Endothelial cell of umbilical vein (primary cell): Measurements from ENCODE around the gene MRTFA. TPM values are rescaled to one million over a fixed set of nuclear protein-coding genes. Genes with fewer than 3 reads are reported as not detected.

Experiments
- BruUV-seq: library from RNA; stranded (reverse); fragments of 400-500 nt; replicated peaks from 2 replicates; lab custom pipeline; 2021; lab: Mats Ljungman, UMichigan
- CTCF ChIA-PET: fragments of 300-600, 350-600 bp; sonication (Branson Sonifier 250); formaldehyde crosslinking; loops from one replicate; lab custom pipeline; 2021; ENCODE audit warnings: antibody characterized with exemption, inconsistent platforms; lab: Charles Lee
- POLR2A ChIA-PET: fragments of 300-600, 350-600 bp; sonication (Branson Sonifier 250); formaldehyde crosslinking; loops from one replicate; lab custom pipeline; 2021; ENCODE audit warnings: antibody characterized with exemption, inconsistent platforms; lab: Charles Lee
- DNase-seq: peaks from one replicate; pipeline ENCODE4 v3.0.0-alpha.2; 2011; ENCODE audit warnings: low read depth, low spot score
- FAIRE-seq: peaks from 2 replicates; lab custom pipeline; 2011; peaks lifted over from hg19 to GRCh38; lab: Jason Lieb, UNC
- H2AFZ ChIP-seq: 2 replicates; pipeline ENCODE4 v1.6.0; 2012; ENCODE audit warnings: low read depth, low read length, control low read depth, inconsistent platforms
- H3K27ac ChIP-seq: 2 replicates; pipeline ENCODE4 v1.5.1; 2011; ENCODE audit warnings: low read depth, mild to moderate bottlenecking, control low read depth, low read length, moderate library complexity; ENCODE audit not compliant: insufficient read depth
- H3K27me3 ChIP-seq, 2 experiments: 2 replicates each; pipeline versions ENCODE4 v1.6.0 to v1.6.1; 2011; ENCODE audit warnings: low read length in 2 of 2, mixed read lengths in 1 of 2; ENCODE audit not compliant: control insufficient read depth in 2 of 2, insufficient read depth in 2 of 2
- H3K36me3 ChIP-seq, 2 experiments: 2 replicates in 1 of 2; 3 replicates in 1 of 2; pipeline ENCODE4 v1.5.1; 2011; ENCODE audit warnings: low read length in 2 of 2, mild to moderate bottlenecking in 1 of 2, moderate library complexity in 1 of 2; ENCODE audit not compliant: control insufficient read depth in 2 of 2, insufficient read depth in 2 of 2; ENCODE audit errors: extremely low read depth in 1 of 2
- H3K4me1 ChIP-seq: 3 replicates; pipeline ENCODE4 v1.5.1; 2011; ENCODE audit warnings: mild to moderate bottlenecking, low read length; ENCODE audit not compliant: control insufficient read depth, insufficient read depth; ENCODE audit errors: extremely low read depth
- H3K4me2 ChIP-seq: 2 replicates; pipeline ENCODE4 v1.6.1; 2011; ENCODE audit warnings: low read length, control low read depth, mixed read lengths; ENCODE audit not compliant: insufficient read depth
- H3K4me3 ChIP-seq, 3 experiments: fragments of 200-600 bp in 1 of 3; sonication (generic), shearing (Covaris generic) in 1 of 3; replicated peaks in 1 of 3; 2 replicates each; pipeline ENCODE4 v1.5.1; 2011 to 2016; ENCODE audit warnings: control low read depth in 3 of 3, low read length in 3 of 3, mild to moderate bottlenecking in 2 of 3, inconsistent platforms in 1 of 3, low read depth in 1 of 3, moderate library complexity in 1 of 3; ENCODE audit not compliant: insufficient read depth in 1 of 3
- H3K79me2 ChIP-seq: 2 replicates; pipeline ENCODE4 v1.6.0; 2012; ENCODE audit warnings: low read length, inconsistent platforms; ENCODE audit not compliant: control insufficient read depth, insufficient read depth
- H3K9ac ChIP-seq: replicated peaks from 2 replicates; pipeline ENCODE3; 2011; ENCODE audit warnings: low read length, control low read depth; ENCODE audit not compliant: insufficient read depth; ENCODE audit errors: extremely low read depth
- H3K9me1 ChIP-seq: replicated peaks from 3 replicates; pipeline ENCODE4 v1.6.0; 2011; ENCODE audit warnings: mild to moderate bottlenecking, low read length; ENCODE audit not compliant: control insufficient read depth, insufficient read depth; ENCODE audit errors: extremely low read depth
- H3K9me3 ChIP-seq: replicated peaks from 2 replicates; pipeline ENCODE4 v1.5.1; 2012; ENCODE audit warnings: low read length, inconsistent platforms; ENCODE audit not compliant: control insufficient read depth, insufficient read depth
- H4K20me1 ChIP-seq: replicated peaks from 2 replicates; pipeline ENCODE3; 2011; ENCODE audit warnings: mild to moderate bottlenecking, low read length; ENCODE audit not compliant: control insufficient read depth, insufficient read depth; ENCODE audit errors: extremely low read depth
- EZH2 ChIP-seq: IDR thresholded peaks from 2 replicates; pipeline ENCODE4 v1.6.1; 2012; ENCODE audit warnings: borderline replicate concordance, low read depth, mild to moderate bottlenecking, moderate library complexity, low read length, inconsistent platforms; ENCODE audit not compliant: severe bottlenecking
- FOS ChIP-seq: IDR thresholded peaks from 2 replicates; pipeline ENCODE4 v1.6.1; 2011; ENCODE audit warnings: mild to moderate bottlenecking, low read length, moderate library complexity, borderline replicate concordance; ENCODE audit not compliant: insufficient read depth
- GATA2 ChIP-seq: IDR thresholded peaks from 2 replicates; pipeline ENCODE4 v1.7.0; 2011; ENCODE audit warnings: low read depth, mild to moderate bottlenecking, moderate library complexity, mixed read lengths, low read length; ENCODE audit not compliant: insufficient read length, insufficient read depth
- POLR2A ChIP-seq: IDR thresholded peaks from 2 replicates; pipeline ENCODE4 v1.6.1; 2012; ENCODE audit warnings: low read depth, mild to moderate bottlenecking, control low read depth, low read length
- POLR2AphosphoS5 ChIP-seq: IDR thresholded peaks from 2 replicates; pipeline ENCODE4 v1.6.1; 2012; ENCODE audit warnings: low read depth, mild to moderate bottlenecking, control low read depth, low read length, moderate library complexity; ENCODE audit not compliant: insufficient read depth
- dilution Hi-C: fragments of 300-500 bp; cut with MboI; formaldehyde crosslinking; loops from one replicate; pipeline ENCODE4 v1.15.0; 2019; ENCODE audit warnings: low sequenced_read_pairs; ENCODE audit not compliant: extremely low pct_ligation_motif_present
- intact Hi-C: fragments of 100-400 bp; cut with micrococcal nuclease; formaldehyde crosslinking; loops from one replicate; pipeline ENCODE4 v1.10.0; 2022
- polyA plus RNA-seq, 4 experiments: library from polyadenylated mRNA; depleted of rRNA in 3 of 4; stranded (reverse) in 3 of 4; unstranded in 1 of 4; fragments of >200 nt; gene quantifications; 2 replicates each; pipeline versions ENCODE4 v1.2.1 to v1.2.3, GENCODE V29; 2011 to 2012; ENCODE audit warnings: missing spikeins in 1 of 4
- total RNA-seq: library from RNA; stranded (reverse); gene quantifications from 2 replicates; pipeline ENCODE4 v1.2.3, GENCODE V29; 2021
- TF ChIP-seq, protein P1 (sequence below): IDR thresholded peaks from 2 replicates; pipeline ENCODE4 v1.6.1; 2011; ENCODE audit not compliant: insufficient read depth, insufficient read length
- TF ChIP-seq, protein P2 (sequence below), 2 donors: IDR thresholded peaks; 1 replicate in 1 of 2; 2 replicates in 1 of 2; pipeline ENCODE4 v1.5.1; 2011; ENCODE audit warnings: low read length in 2 of 2, mild to moderate bottlenecking in 2 of 2, moderate library complexity in 2 of 2, control low read depth in 1 of 2, inconsistent platforms in 1 of 2, low read depth in 1 of 2; ENCODE audit not compliant: insufficient read depth in 1 of 2; ENCODE audit errors: extremely low read depth in 1 of 2

Gene MRTFA
- total and polyA plus RNA-seq, 2 donors (not counting 3 experiments of a cell fraction or from before 2014, with no cell fraction given) = 13.6 to 44.1 TPM

DNA sequence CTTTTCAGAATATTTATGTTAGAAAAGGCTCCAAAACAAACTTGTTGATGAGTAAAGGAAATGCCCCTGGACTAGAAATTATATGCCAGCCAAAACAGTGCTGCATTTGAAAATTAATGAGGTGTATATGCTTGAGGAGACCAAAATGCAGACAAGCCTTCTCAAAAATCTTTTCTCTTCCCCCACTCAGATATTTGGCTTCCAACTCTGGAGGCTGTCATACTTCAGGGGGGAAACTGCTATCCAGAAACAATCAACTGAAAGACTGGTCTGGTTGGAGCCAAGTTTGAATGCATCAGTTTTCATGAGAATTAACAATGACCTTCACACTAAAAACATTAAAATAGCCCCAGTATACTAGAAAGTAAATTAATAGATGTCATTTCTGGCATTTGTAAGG lies 167.9 kb downstream of the MRTFA start:
- no peak for FAIRE-seq
- no peaks in the 10 kb centered on the region for H3K36me3 ChIP-seq
- no peak overlapping the region for H3K4me3 ChIP-seq
- TF ChIP-seq, protein P1, sequence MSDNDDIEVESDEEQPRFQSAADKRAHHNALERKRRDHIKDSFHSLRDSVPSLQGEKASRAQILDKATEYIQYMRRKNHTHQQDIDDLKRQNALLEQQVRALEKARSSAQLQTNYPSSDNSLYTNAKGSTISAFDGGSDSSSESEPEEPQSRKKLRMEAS = no peak
- TF ChIP-seq POLR2A (no peak), GATA2 (no peak)
- ChIA-PET CTCF (interaction anchor here (0.9 to 2.5 kb wide), 4 partner anchors 11 to 32 kb away, joined by 3 to 8 read pairs (median 6); no protein-coding TSS in a partner anchor), POLR2A (interaction anchor here (0.6 kb wide), 1 partner anchor 215 kb away, joined by 5 read pairs; no protein-coding TSS in a partner anchor)
- peaks cover 3% of the 10 kb centered on the region for H4K20me1 ChIP-seq
- peaks cover 3% of the 10 kb centered on the region for H3K4me1 ChIP-seq
- DNase-seq = no peak
- H3K9me3 ChIP-seq = no peaks in the 10 kb centered on the region
- peaks cover 3% of the 10 kb centered on the region for H3K9me1 ChIP-seq
- intact Hi-C loops = no loop called here
- H3K79me2 ChIP-seq = no peaks in the 10 kb centered on the region
- H3K4me2 ChIP-seq = no peak overlapping the region
- no peak overlapping the region for H3K9ac ChIP-seq
- H3K27ac ChIP-seq = no peak overlapping the region
- dilution Hi-C loops = no loop called here
- no TSS peak for BruUV-seq
- H2AFZ ChIP-seq = no peak overlapping the region
- no peaks in the 10 kb centered on the region for H3K27me3 ChIP-seq

DNA sequence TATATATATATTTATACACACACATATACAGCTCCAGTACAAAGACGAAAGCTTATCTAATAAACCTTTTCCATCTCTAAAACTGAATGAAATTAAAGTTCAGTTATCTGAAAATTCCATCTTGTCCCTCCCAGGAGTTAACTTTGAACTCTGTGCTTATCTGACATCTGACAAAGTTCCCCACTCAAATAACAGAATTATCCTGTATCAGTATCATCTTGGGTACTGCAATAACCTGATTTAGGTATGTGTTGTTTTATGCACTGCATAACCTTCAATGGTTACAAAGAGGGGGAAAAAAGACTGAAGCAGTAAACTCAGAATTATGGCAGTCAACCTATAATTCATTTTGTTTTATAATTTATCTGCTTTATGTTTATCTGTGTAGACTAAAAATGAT lies 169.5 kb downstream of the MRTFA start:
- Histone ChIP-seq H3K9ac (no peak overlapping the region), H3K4me3 (no peak overlapping the region), H4K20me1 (peaks cover 3% of the 10 kb centered on the region), H3K4me2 (no peak overlapping the region), H3K4me1 (peaks cover 5% of the 10 kb centered on the region), H3K9me1 (peaks cover 3% of the 10 kb centered on the region), H2AFZ (no peak overlapping the region), H3K27me3 (no peaks in the 10 kb centered on the region), H3K9me3 (no peaks in the 10 kb centered on the region), H3K27ac (no peak overlapping the region), H3K79me2 (no peaks in the 10 kb centered on the region), H3K36me3 (no peaks in the 10 kb centered on the region)
- BruUV-seq = no TSS peak
- CTCF ChIA-PET = interaction anchor here (1.1 to 2.5 kb wide), 2 partner anchors 10 to 26 kb away, joined by 3 to 8 read pairs; no protein-coding TSS in a partner anchor
- DNase-seq (no peak), FAIRE-seq (no peak)
- intact Hi-C loops = no loop called here
- TF ChIP-seq GATA2 = no peak
- TF ChIP-seq FOS = no peak
- TF ChIP-seq POLR2AphosphoS5 = no peak
- TF ChIP-seq, protein P2, sequence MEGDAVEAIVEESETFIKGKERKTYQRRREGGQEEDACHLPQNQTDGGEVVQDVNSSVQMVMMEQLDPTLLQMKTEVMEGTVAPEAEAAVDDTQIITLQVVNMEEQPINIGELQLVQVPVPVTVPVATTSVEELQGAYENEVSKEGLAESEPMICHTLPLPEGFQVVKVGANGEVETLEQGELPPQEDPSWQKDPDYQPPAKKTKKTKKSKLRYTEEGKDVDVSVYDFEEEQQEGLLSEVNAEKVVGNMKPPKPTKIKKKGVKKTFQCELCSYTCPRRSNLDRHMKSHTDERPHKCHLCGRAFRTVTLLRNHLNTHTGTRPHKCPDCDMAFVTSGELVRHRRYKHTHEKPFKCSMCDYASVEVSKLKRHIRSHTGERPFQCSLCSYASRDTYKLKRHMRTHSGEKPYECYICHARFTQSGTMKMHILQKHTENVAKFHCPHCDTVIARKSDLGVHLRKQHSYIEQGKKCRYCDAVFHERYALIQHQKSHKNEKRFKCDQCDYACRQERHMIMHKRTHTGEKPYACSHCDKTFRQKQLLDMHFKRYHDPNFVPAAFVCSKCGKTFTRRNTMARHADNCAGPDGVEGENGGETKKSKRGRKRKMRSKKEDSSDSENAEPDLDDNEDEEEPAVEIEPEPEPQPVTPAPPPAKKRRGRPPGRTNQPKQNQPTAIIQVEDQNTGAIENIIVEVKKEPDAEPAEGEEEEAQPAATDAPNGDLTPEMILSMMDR (IDR thresholded peaks at IDR 0.05; ENCODE audit: extremely low read depth in 1 of 2, insufficient read depth in 1 of 2, low read depth in 1 of 2, low read length in 2 of 2) = no peak
- TF ChIP-seq EZH2 = no peak
- no peak for TF ChIP-seq POLR2A
- TF ChIP-seq, protein P1 = no peak
- dilution Hi-C loops = no loop called here
- POLR2A ChIA-PET = no interaction called here
